T-cell (primary cell): ENCODE measurements around the gene CISTR. TPM values are rescaled to one million over a fixed set of nuclear protein-coding genes. Genes with fewer than 3 reads are reported as not detected.
"Not testable (repeated sequence)": the region's sequence is repeated elsewhere in the genome, so short reads cannot be mapped to it uniquely, and the experiment has no call there.

Experiments
- ATAC-seq, 4 experiments: fragments of 200-7000 bp in 3 of 4; fragments of 150-1000 bp in 1 of 4; cut with Tn5 transposase; replicated peaks in 1 of 4; 1 replicate in 3 of 4; 2 replicates in 1 of 4; pipeline ENCODE4 v1.10.0; 2021; ENCODE audit warnings: moderate library complexity in 3 of 4, mild to moderate bottlenecking in 2 of 4, moderate number of reproducible peaks in 1 of 4
- CTCF ChIA-PET, 2 donors: fragments of 300-600 bp; sonication (Branson Sonifier 250); formaldehyde crosslinking; loops; one replicate each; lab custom pipeline; 2022; ENCODE audit warnings: antibody characterized with exemption in 2 of 2; lab: Charles Lee
- POLR2A ChIA-PET, 2 donors: fragments of 300-600 bp; sonication (Branson Sonifier 250); formaldehyde crosslinking; loops; one replicate each; lab custom pipeline; 2022; ENCODE audit warnings: antibody characterized with exemption in 2 of 2; lab: Charles Lee
- DNase-seq, 35 experiments: peaks; one replicate each; pipeline versions ENCODE4 v3.0.0 to v3.0.0-alpha.2; 2013 to 2023
- H3K27ac ChIP-seq: one replicate; pipeline ENCODE4 v1.5.1; 2013; ENCODE audit warnings: low read length
- H3K27me3 ChIP-seq, 2 experiments: replicated peaks in 1 of 2; 1 replicate in 1 of 2; 2 replicates in 1 of 2; pipeline versions ENCODE4 v1.6.1 to v1.7.0; 2013; ENCODE audit warnings: low read length in 1 of 2, mixed read lengths in 1 of 2; ENCODE audit not compliant: control insufficient read depth in 2 of 2, insufficient read depth in 2 of 2; ENCODE audit errors: extremely low read depth in 1 of 2
- H3K36me3 ChIP-seq, 2 donors: 1 replicate in 1 of 2; 2 replicates in 1 of 2; pipeline versions ENCODE4 v1.6.1 to v1.7.0; 2013; ENCODE audit warnings: low read length in 1 of 2; ENCODE audit not compliant: control insufficient read depth in 2 of 2, insufficient read depth in 1 of 2; ENCODE audit errors: extremely low read depth in 1 of 2
- H3K4me1 ChIP-seq, 2 experiments: 1 replicate in 1 of 2; 2 replicates in 1 of 2; pipeline versions ENCODE4 v1.6.1 to v1.7.0; 2013; ENCODE audit warnings: low read length in 2 of 2, mixed read lengths in 1 of 2; ENCODE audit not compliant: insufficient read depth in 2 of 2, control insufficient read depth in 1 of 2; ENCODE audit errors: extremely low read depth in 1 of 2
- H3K4me3 ChIP-seq, 2 donors: 1 replicate in 1 of 2; 2 replicates in 1 of 2; pipeline versions ENCODE4 v1.5.1 to v1.7.0; 2013; ENCODE audit warnings: mild to moderate bottlenecking in 2 of 2, low read length in 1 of 2, moderate library complexity in 1 of 2; ENCODE audit not compliant: control insufficient read depth in 1 of 2; ENCODE audit errors: extremely low read depth in 1 of 2
- H3K9me3 ChIP-seq: 2 replicates; pipeline ENCODE4 v1.7.0; 2013
- H3K27ac Mint-ChIP-seq, 2 donors: one replicate each; pipeline ENCODE4 v1.8.0; 2020 to 2021; ENCODE audit warnings: mild to moderate bottlenecking in 2 of 2, mixed read lengths in 2 of 2
- H3K27me3 Mint-ChIP-seq, 2 donors: one replicate each; pipeline ENCODE4 v1.8.0; 2021 to 2022; ENCODE audit warnings: mixed read lengths in 2 of 2
- H3K36me3 Mint-ChIP-seq: one replicate; pipeline ENCODE4 v1.8.0; 2021; ENCODE audit warnings: mixed read lengths
- H3K4me1 Mint-ChIP-seq, 3 donors: one replicate each; pipeline ENCODE4 v1.8.0; 2020 to 2022; ENCODE audit warnings: mixed read lengths in 3 of 3, mild to moderate bottlenecking in 1 of 3
- H3K4me3 Mint-ChIP-seq, 3 donors: one replicate each; pipeline ENCODE4 v1.8.0; 2020 to 2022; ENCODE audit warnings: mild to moderate bottlenecking in 3 of 3, mixed read lengths in 3 of 3, moderate library complexity in 3 of 3
- H3K9me3 Mint-ChIP-seq, 3 donors: one replicate each; pipeline ENCODE4 v1.8.0; 2020 to 2022; ENCODE audit warnings: mixed read lengths in 3 of 3
- WGBS: methylation state at CpG from one replicate; pipeline ENCODE4 v1.1.5; 2013; ENCODE audit warnings: missing lambda C conversion rate; ENCODE audit not compliant: insufficient coverage; 5-methylcytosine and 5-hydroxymethylcytosine counted together
- total RNA-seq, 35 experiments: library from RNA in 6 of 35; stranded (reverse) in 6 of 35; fragments of 120-200 nt in 1 of 35; gene quantifications; one replicate each; pipeline versions ENCODE4 v1.2.1 to v1.2.4 and lab custom pipeline; 2013 to 2026

Gene CISTR
- total RNA-seq, 5 donors from 2014 or later (not counting 1 experiment from before 2014, with no cell fraction given) = not detected

GRCh38 chr12:53719649-53720048, 32.1 kb downstream of the CISTR start:
- no peak overlapping the region for H3K27ac ChIP-seq
- H3K4me1 Mint-ChIP-seq = peaks cover 0 to 2% (median 0%) of the 10 kb centered on the region in 3 donors
- H3K27me3 Mint-ChIP-seq = no peaks in the 10 kb centered on the region
- peaks cover 11 to 82% of the 10 kb centered on the region in 2 donors for H3K36me3 ChIP-seq
- H3K4me1 ChIP-seq = no peaks in the 10 kb centered on the region
- no peaks in the 10 kb centered on the region for H3K9me3 ChIP-seq
- DNase-seq = no peak
- no peak overlapping the region for H3K4me3 Mint-ChIP-seq
- no peak overlapping the region for H3K27ac Mint-ChIP-seq
- H3K36me3 Mint-ChIP-seq = peaks cover 70% of the 10 kb centered on the region
- CTCF ChIA-PET = interaction anchor here in 1 of 2 donors (0.5 kb wide), 1 partner anchor 27 kb away, joined by 4 read pairs; no protein-coding TSS in a partner anchor
- POLR2A ChIA-PET = no interaction called here
- no peaks in the 10 kb centered on the region for H3K9me3 Mint-ChIP-seq
- no peak overlapping the region for H3K4me3 ChIP-seq
- no peak for ATAC-seq
- WGBS = 100% methylated on average over 2 of the region's 2 CpGs
- no peaks in the 10 kb centered on the region for H3K27me3 ChIP-seq

- H3K9me3 Mint-ChIP-seq, H3K4me1 ChIP-seq, H3K4me3 ChIP-seq, DNase-seq, H3K27me3 ChIP-seq, ATAC-seq, H3K4me1 Mint-ChIP-seq, H3K27me3 Mint-ChIP-seq, H3K4me3 Mint-ChIP-seq, H3K27ac Mint-ChIP-seq, H3K9me3 ChIP-seq, H3K27ac ChIP-seq, POLR2A ChIA-PET: not testable (repeated sequence)
- H3K36me3 ChIP-seq = peaks cover 9 to 82% of the 10 kb centered on the region in 2 donors
- peaks cover 70% of the 10 kb centered on the region for H3K36me3 Mint-ChIP-seq
- 92% methylated on average over 5 of the region's 6 CpGs for WGBS
- CTCF ChIA-PET = interaction anchor here in 1 of 2 donors (0.7 kb wide), 2 partner anchors 32 to 476 kb away, joined by 3 to 6 read pairs; no protein-coding TSS in a partner anchor
These were observed 33.2 kb downstream of the CISTR start for GRCh38 chr12:53718567-53718966.

GRCh38 chr12:53717319-53717718, 34.5 kb downstream of the CISTR start:
- Histone ChIP-seq H3K27ac (no peak overlapping the region), H3K4me3 (no peak overlapping the region), H3K9me3 (no peaks in the 10 kb centered on the region), H3K27me3 (no peaks in the 10 kb centered on the region), H3K36me3 (peaks cover 9 to 79% of the 10 kb centered on the region in 2 donors), H3K4me1 (no peaks in the 10 kb centered on the region)
- Mint-ChIP-seq H3K27me3 (no peaks in the 10 kb centered on the region), H3K36me3 (peaks cover 70% of the 10 kb centered on the region), H3K9me3 (no peaks in the 10 kb centered on the region), H3K4me3 (no peak overlapping the region), H3K27ac (no peak overlapping the region), H3K4me1 (no peaks in the 10 kb centered on the region)
- WGBS = 94% methylated on average over 4 of the region's 5 CpGs
- no peak for ATAC-seq
- no peak for DNase-seq
- ChIA-PET POLR2A (no interaction called here), CTCF (interaction anchor here in 1 of 2 donors (0.5 to 0.9 kb wide), 2 partner anchors 15 to 30 kb away, joined by 3 read pairs; no protein-coding TSS in a partner anchor)

- no peak for DNase-seq
- ATAC-seq = no peak
- H3K4me1 Mint-ChIP-seq = no peaks in the 10 kb centered on the region
- H3K27ac Mint-ChIP-seq = no peak overlapping the region
- no CpG with 5 or more reads among the region's 4 CpGs for WGBS
- H3K9me3 Mint-ChIP-seq = no peaks in the 10 kb centered on the region
- no peak overlapping the region for H3K4me3 Mint-ChIP-seq
- Histone ChIP-seq H3K4me3 (no peak overlapping the region), H3K9me3 (no peaks in the 10 kb centered on the region), H3K27ac (no peak overlapping the region), H3K27me3 (no peaks in the 10 kb centered on the region), H3K4me1 (no peaks in the 10 kb centered on the region), H3K36me3 (peaks cover under 1 to 48% of the 10 kb centered on the region in 2 donors)
- H3K27me3 Mint-ChIP-seq = no peaks in the 10 kb centered on the region
- POLR2A ChIA-PET = no interaction called here
- CTCF ChIA-PET = interaction anchor here in 1 of 2 donors (0.6 to 1.2 kb wide), 3 partner anchors 16 to 57 kb away, joined by 3 to 4 read pairs (median 3); no protein-coding TSS in a partner anchor
- H3K36me3 Mint-ChIP-seq = peaks cover 50% of the 10 kb centered on the region
These were observed 37.8 kb downstream of the CISTR start for GRCh38 chr12:53714004-53714403.

GRCh38 chr12:53713516-53713915, 38.3 kb downstream of the CISTR start:
- Histone ChIP-seq H3K36me3 (peaks cover 0 to 48% of the 10 kb centered on the region in 2 donors), H3K27ac (no peak overlapping the region), H3K4me3 (no peak overlapping the region), H3K9me3 (no peaks in the 10 kb centered on the region), H3K27me3 (no peaks in the 10 kb centered on the region), H3K4me1 (no peaks in the 10 kb centered on the region)
- DNase-seq (no peak), ATAC-seq (no peak)
- no peaks in the 10 kb centered on the region for H3K27me3 Mint-ChIP-seq
- H3K9me3 Mint-ChIP-seq = no peaks in the 10 kb centered on the region
- WGBS = 90% methylated on average over 5 of the region's 9 CpGs
- peaks cover 50% of the 10 kb centered on the region for H3K36me3 Mint-ChIP-seq
- H3K4me3 Mint-ChIP-seq = no peak overlapping the region
- ChIA-PET CTCF (interaction anchor here (0.5 to 1.2 kb wide), 5 partner anchors 17 to 342 kb away, joined by 3 to 4 read pairs (median 3); no protein-coding TSS in a partner anchor), POLR2A (no interaction called here)
- H3K4me1 Mint-ChIP-seq = no peaks in the 10 kb centered on the region
- H3K27ac Mint-ChIP-seq = no peak overlapping the region

GRCh38 chr12:53712059-53712643, 39.6 kb downstream of the CISTR start:
- peaks cover 0 to 4% of the 10 kb centered on the region in 2 experiments for H3K27me3 ChIP-seq
- peaks cover 46% of the 10 kb centered on the region for H3K36me3 Mint-ChIP-seq
- peaks cover 4 to 6% of the 10 kb centered on the region in 2 donors for H3K27me3 Mint-ChIP-seq
- H3K9me3 Mint-ChIP-seq = no peaks in the 10 kb centered on the region
- H3K9me3 ChIP-seq = no peaks in the 10 kb centered on the region
- H3K4me1 ChIP-seq = no peaks in the 10 kb centered on the region
- H3K4me3 ChIP-seq = no peak overlapping the region
- no peak for DNase-seq
- WGBS = 97% methylated on average over 4 of the region's 8 CpGs
- ATAC-seq = no peak
- ChIA-PET POLR2A (no interaction called here), CTCF (no interaction called here)
- no peak overlapping the region for H3K27ac Mint-ChIP-seq
- peaks cover 0 to 39% of the 10 kb centered on the region in 2 donors for H3K36me3 ChIP-seq
- no peak overlapping the region for H3K27ac ChIP-seq
- H3K4me3 Mint-ChIP-seq = no peak overlapping the region
- no peaks in the 10 kb centered on the region for H3K4me1 Mint-ChIP-seq
